Gastrocnemius medialis (tissue), 4 donors: ENCODE measurements around the gene MEGF9.

ENCODE experiments used
- CTCF ChIP-seq, 5 experiments: fragments of 450-650 bp in 3 of 5; fragments of 200-600 bp in 2 of 5; sonication (generic) in 2 of 5; IDR thresholded peaks in 4 of 5; conservative IDR thresholded peaks in 1 of 5; 1 replicate in 4 of 5; 2 replicates in 1 of 5; pipeline ENCODE4 v1.5.1; 2016 to 2019; ENCODE audit warnings: antibody characterized with exemption in 5 of 5, mild to moderate bottlenecking in 3 of 5, moderate library complexity in 3 of 5
- POLR2A ChIP-seq, 2 donors: fragments of 450-650 bp; IDR thresholded peaks; one replicate each; pipeline ENCODE4 v1.6.1; 2017; ENCODE audit warnings: antibody characterized with exemption in 2 of 2, mild to moderate bottlenecking in 2 of 2, moderate library complexity in 2 of 2

GRCh38 chr9:120705174-120705573 is 9.1 kb downstream of the MEGF9 start:
- TF ChIP-seq CTCF (IDR thresholded peaks at IDR 0.05 in 4 of 5, conservative IDR thresholded peaks at IDR 0.05 in 1 of 5), result no peak
- TF ChIP-seq POLR2A (IDR thresholded peaks at IDR 0.05), result no peak
